ENCODE measurements around the gene ESYT2.

DNA sequence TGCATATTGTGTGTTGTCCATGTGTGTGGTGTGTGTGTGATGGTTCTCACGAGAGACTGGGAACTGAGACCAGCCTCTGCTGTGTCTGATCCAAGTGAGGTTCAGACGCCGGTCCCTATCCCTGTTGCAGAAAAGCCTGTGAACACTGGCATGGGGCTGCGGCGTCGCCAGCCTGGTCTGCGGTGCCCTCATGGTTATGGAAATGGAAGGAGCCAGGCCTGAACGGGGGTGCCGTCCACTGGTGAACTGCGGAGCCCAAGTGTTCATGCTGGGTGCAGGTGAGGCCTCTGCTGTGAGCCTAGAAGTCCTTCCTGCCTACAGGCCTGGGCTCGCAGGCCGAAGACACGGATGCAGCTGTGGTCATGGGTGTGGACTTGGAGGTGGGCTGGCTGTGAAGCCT is 106.0 kb downstream of the ESYT2 start:
- TF ChIP-seq, protein P1, sequence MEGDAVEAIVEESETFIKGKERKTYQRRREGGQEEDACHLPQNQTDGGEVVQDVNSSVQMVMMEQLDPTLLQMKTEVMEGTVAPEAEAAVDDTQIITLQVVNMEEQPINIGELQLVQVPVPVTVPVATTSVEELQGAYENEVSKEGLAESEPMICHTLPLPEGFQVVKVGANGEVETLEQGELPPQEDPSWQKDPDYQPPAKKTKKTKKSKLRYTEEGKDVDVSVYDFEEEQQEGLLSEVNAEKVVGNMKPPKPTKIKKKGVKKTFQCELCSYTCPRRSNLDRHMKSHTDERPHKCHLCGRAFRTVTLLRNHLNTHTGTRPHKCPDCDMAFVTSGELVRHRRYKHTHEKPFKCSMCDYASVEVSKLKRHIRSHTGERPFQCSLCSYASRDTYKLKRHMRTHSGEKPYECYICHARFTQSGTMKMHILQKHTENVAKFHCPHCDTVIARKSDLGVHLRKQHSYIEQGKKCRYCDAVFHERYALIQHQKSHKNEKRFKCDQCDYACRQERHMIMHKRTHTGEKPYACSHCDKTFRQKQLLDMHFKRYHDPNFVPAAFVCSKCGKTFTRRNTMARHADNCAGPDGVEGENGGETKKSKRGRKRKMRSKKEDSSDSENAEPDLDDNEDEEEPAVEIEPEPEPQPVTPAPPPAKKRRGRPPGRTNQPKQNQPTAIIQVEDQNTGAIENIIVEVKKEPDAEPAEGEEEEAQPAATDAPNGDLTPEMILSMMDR (IDR thresholded peaks at IDR 0.05) = no peak
- TF ChIP-seq GABPA (IDR thresholded peaks at IDR 0.05; ENCODE audit: low read depth) (no peak), MEF2A (IDR thresholded peaks at IDR 0.05; ENCODE audit: borderline replicate concordance, low read depth) (no peak), TAF1 (IDR thresholded peaks at IDR 0.05; ENCODE audit: borderline replicate concordance, low read depth, low read length) (no peak), FOXJ3 (CRISPR knock-in tag; IDR thresholded peaks at IDR 0.05) (no peak), EP300 (IDR thresholded peaks at IDR 0.05; ENCODE audit: borderline replicate concordance in 1 of 2, low read depth in 1 of 2, low read length in 1 of 2) (no peak), CHD2 (IDR thresholded peaks at IDR 0.05; ENCODE audit: low read length, partially characterized antibody) (no peak), ELF1 (IDR thresholded peaks at IDR 0.05) (no peak)
- TF ChIP-seq, protein P2, sequence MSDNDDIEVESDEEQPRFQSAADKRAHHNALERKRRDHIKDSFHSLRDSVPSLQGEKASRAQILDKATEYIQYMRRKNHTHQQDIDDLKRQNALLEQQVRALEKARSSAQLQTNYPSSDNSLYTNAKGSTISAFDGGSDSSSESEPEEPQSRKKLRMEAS (IDR thresholded peaks at IDR 0.05; ENCODE audit: low read depth) = no peak

Measured in SK-N-SH (cell line).